Middle frontal gyrus (tissue), 1 donor: Measurements from ENCODE around the gene LINS1.

Experiments
- DNase-seq: peaks from one replicate; pipeline ENCODE4 v3.0.0-alpha.2; 2015; ENCODE audit warnings: low spot score; ENCODE audit errors: extremely low spot score

The LINS1 gene

DNA sequence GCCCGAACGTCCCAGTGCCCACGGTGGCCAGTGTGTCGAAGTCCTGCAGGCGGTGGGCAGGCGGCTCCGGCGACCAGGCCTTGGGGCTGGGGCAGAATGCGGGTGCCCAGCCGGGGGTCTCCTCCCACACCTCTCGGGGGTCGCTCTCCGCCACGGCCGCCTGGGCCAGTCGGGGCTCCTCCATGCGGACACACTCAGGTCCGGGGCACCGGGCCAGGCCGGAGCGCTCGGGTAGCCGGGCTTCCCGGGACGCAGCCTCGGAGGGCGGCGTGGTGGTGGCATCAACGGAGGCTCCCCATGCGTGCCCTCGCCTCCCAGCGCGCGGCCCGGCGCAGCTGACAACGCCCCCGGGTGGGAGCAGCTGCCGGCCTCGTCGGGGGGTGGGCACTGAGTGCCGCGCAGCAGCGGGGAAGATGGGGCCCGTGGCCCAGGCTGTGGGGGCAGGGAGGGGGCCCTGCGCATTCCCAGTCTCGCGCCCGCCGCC, 43.2 kb downstream of the LINS1 start:
- DNase-seq, result no peak

DNA sequence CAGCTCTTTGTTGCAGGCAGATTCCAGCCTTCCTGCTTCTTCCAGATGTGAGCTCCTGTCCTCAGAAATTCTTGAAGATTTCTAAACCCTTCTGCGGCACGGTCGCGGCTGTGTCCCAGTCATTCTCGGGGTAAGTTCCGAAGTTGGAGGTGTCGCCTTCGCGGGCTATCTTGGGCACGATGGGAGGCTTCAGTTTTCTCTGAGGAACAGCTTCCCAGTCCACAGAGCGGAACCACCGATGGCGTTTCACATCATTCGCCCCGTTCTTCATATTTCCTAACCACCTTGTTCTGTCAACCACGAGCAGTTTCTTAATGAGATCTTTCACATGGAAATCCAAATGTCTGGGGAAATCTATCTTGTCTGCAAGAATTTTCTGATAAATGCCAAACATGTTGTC, 48.5 kb downstream of the LINS1 start:
- no peak for DNase-seq

DNA sequence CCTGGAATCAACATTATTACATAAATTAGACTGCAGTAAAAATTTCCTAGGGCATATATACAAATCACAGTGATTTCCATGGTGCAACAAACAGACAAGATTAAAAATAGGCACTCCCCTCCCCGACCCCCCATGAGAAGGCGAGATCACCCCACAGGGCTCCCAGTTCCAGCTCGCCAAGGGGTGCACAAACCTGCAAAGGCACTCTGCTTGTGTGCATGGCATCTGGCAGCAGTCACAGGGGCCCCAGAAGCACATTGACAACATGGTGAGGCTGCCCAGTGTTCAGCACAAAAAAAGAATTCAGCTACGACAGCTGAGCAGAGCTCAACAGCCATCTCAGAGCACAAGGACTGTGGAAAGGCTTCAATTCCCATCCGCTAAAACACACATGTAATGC, 54.0 kb downstream of the LINS1 start:
- no peak for DNase-seq

DNA sequence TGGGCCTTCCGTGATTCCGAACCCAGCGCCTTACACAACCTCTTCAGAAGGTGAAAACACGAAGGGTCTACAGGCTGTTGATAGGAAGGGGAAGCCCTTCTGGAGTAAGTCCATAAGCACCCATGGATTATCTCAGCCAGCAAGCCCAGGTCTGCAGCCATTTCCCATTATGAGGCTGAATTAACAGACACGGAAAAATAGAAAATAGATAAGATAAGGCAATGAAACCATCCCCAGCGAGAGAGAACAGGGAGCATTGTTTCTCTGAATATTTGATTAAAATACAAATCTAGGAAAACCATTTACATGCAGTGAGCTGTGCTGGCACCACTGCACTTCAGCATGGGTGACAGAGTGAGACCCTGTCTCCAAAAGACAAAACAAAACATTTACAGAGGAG, 57.0 kb downstream of the LINS1 start:
- DNase-seq, result no peak

DNA sequence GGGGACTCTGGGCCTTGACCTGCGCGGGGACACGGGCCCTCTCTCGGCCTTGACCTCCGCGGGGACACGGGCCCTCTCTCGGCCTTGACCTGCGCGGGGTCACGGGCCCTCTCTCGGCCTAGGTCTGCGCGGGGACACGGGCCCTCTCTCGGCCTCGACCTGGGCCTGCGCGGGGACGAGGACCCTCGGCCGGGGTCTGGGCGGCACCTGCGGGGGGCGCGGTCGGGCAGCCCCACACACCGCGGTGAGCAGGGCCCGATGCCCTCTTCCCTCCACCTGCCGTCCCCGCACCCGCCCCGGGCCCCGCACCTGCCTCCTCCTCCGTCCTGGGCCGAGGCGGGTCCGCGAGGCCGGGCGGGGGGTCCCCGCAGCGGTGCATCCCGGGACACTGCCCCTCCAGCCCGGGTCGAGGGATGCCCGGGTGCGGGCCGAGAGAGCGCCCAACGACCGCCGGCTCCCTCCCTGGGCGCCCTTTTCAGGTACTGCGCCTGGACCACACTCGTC, 57.6 kb downstream of the LINS1 start:
- no peak for DNase-seq

DNA sequence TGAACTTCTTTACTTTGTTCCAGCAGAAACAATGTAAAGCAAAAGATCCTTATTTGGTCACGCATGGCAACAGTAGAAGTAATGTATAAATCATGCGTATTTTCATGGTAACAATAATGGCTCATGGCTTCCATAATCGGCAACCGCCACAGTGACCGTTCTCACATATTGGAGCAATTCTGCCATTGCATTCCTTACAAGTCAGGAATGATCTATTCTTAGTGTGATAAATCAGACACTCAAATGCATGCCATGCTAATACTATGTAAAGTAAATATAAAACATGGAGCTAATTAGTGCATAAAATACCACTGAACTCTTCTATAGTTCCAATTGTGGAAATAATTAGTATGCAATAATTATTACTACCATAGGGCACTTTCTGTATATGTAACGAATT, 59.7 kb downstream of the LINS1 start:
- DNase-seq, result no peak

DNA sequence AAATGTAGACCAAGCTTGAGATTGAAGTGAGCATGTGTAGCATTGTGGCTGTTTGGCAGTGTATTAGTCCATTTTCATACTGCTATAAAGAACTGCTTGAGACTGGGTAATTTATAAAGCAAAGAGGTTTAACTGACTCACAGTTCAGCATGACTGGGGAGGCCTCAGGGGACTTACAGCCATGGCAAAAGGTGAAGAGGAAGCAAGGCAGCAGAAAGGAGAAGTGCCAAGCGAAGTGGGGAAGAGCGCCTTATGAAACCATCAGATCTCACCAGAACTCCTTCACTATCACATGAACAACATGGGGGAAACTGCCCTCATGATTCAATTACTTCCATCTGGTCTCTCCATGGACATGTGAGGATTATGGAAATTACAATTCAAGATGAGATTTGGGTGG, 64.7 kb downstream of the LINS1 start:
- no peak for DNase-seq

DNA sequence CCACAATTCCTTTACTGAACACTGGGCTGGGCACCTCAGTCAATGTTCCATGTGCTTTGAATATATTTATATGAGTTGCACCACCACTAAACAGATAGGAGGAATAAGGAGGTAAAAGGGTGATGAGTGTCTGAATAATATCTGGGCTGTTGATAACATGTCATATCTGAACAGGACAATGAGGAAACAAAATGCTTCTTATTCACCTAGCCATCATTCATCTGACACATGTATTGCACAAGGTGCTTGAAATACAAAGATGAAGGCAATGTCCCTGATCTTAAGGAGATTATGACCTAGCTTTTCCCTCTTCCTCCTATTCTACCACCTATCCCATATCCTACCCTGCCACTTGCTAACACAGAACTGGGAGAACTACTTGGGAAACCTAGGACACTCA, 65.3 kb downstream of the LINS1 start:
- no peak for DNase-seq

DNA sequence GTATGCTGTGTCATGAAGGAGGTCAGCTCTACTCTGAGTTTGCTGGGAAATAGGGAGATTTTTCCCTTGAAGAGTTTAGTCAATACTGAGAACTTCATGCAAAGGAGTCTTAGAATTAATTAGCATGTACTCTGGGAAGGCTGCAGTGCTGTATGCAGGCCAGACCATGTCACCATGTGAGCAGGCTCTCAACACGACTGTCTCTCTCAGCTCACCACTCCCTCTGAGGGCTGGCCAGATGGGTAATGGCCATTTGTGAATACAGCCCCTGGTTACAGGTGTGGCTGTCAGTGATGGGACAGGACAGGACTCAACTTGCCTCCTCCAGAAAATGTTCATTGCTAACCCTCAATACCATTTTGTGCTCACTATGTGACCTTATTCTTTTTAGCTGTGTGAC, 68.1 kb downstream of the LINS1 start:
- DNase-seq, result no peak

DNA sequence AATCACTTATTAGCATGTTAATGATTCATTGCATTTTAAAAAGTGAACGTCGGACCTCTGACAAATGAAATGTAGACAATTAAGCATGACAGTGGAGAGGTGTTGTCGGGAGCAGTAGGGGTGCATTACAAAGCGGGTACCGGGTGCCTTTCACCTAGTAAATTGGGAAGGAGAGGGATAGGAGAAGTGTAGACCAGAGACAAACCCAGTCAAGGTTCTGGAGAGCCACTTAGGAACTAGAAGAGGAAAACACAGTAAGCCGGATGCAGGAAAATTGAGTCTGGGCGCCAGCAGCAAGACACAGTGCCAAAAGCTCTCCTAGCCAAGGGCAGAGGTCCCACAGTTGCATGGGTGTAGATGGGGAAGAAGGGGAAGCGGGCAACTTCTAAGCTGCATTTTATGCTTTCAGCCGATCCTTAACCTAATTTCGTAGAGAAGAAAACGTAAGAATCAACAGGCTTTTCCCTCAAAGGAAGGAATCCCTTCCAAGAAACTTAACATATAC, 70.1 kb downstream of the LINS1 start:
- DNase-seq, result no peak

DNA sequence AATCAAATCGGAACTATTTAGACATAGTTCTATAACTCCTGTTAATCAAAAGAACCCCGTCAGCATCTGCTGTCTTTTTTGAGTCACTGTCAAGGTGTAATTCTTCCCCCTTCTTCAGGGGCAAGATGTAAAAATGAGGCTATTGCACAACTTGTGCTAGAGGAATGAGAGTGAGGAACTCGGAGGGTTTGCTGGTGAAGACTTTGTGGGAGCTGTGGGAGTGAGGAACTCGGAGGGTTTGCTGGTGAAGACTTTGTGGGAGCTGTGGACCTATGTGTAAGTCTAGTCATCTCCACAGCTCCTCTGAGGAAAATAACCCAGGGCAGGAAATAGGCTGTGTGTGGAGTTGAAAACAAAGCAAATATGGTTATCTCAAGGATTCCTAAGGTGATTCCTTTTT, 70.8 kb downstream of the LINS1 start:
- no peak for DNase-seq

DNA sequence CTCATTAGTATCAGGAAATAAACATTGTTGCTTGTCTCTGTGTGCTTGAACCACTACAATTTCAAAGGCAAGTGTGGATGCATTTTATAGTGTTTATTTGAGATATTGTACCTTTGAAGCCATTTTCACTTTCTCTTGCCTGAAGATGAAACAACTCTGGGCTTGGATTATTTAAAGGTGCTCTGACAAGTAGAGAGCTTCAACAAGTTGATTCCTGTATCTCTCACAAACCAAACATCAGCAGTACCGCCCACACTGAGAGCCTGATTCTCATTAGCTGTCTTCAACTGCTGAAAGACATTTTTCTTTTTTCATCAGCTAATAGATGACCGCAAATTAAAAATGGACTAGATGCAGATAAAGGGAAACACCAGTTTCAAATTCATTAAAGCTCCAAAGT, 72.4 kb downstream of the LINS1 start:
- no peak for DNase-seq

DNA sequence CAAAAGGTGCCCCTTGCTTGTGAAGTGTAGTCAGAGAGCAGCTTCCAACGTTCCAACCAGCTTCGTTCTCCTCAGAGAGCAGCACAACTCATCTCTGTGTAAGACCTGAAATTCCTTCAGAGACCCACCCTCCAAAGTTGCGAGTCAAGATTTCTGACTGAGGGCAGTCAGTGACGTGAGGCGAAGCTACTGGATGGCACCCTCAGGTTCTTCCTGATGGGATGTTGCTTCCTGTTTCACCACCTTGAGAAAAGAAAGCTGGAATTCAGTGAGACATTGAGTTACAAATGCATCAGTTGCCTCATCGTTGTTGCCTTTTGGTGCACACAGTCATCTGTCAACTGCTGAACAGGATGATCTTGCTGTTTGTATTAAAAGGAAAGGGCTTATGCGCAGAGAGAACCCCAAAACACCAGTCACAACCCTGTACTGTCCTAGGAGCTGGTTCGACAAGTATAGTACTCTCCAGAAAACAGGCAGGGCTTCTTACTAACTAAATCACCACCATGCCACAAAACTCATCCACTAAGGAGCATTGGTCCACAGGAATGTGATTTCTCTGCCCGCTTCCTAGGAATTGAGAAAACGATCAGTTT, 73.1 kb downstream of the LINS1 start, which contains the start of gene CERS3:
TSS of gene CERS3 (minus strand) at position 118 of the 596 bp plus-strand sequence. CDS start 27,101 bp downstream, outside the sequence.
- DNase-seq, result no peak

DNA sequence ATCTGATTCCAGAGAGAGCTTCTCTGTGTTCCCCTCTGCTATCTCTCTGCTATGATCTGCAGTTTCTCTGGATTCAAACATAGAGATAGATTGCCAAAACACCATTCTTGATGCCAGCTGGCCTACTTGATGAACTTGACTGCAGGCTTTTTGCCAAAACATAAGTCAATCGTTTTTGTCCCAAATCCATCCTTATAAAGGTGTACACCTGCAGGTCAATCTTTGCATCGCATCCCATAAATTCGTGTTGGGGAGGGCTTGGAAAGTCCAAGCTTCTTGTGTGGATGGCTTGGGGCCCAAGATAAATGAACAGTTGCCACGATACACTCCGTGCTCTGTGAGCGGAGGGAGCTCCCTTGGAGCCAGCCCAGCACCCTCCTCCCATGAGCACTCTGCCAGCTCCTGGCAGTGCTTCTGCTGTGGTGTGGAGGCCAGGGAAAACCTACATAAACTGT, 75.9 kb downstream of the LINS1 start:
- DNase-seq, result peak; percentile 18

DNA sequence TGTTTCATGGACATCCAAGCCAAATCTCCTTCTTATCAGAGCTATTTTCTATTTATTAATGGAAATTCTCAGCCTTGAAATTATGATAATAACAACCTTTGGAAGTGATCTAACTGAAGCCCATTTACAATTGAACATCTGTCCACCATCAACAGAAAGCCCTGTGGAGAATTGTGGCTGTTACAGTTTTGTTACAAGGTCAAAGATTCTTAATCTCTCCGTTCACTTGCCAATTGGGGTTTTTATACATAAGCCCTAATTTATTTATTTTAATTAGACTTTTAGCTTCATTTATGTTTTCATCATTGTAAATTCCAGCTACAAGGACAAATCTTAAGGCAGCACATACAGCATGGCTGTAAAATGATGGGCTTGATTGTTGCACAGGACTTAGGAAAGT, 76.5 kb downstream of the LINS1 start:
- no peak for DNase-seq

DNA sequence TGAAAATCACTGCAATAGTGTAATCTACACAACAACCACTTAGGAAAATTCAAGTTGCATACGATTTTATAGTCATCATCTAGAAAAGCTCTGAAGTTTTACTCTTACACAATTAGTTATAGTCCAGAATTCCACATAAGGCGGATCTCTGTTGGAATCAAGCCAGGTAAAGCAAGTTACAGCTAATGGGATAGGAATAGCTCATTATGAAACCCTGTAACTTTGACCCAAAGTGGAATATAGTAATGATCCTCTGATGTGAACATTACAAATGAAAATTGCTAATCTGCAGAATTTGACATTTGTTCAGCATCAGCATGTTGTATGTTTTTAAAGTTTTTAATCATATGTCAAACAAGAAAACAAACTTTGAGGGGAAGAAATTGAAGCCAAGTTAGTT, 77.7 kb downstream of the LINS1 start:
- no peak for DNase-seq

DNA sequence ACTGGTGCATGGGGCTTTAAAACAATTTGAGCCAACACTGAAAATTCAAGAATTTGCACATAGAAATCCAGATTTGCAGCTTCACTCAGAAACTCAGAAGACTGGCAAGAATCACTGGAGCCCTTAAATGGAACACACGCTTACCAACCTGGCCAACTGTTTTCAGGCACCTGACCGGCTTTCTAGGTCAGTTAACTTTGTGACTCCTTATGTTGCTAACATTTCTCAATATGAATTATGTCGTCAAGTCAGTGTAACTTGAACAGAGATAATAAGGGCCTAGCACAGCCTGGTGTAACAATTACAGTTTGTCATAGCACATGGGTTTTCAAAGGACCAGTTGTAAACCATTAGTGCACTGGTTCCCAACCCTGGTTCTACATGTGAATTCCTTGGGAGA, 80.1 kb downstream of the LINS1 start:
- no peak for DNase-seq

DNA sequence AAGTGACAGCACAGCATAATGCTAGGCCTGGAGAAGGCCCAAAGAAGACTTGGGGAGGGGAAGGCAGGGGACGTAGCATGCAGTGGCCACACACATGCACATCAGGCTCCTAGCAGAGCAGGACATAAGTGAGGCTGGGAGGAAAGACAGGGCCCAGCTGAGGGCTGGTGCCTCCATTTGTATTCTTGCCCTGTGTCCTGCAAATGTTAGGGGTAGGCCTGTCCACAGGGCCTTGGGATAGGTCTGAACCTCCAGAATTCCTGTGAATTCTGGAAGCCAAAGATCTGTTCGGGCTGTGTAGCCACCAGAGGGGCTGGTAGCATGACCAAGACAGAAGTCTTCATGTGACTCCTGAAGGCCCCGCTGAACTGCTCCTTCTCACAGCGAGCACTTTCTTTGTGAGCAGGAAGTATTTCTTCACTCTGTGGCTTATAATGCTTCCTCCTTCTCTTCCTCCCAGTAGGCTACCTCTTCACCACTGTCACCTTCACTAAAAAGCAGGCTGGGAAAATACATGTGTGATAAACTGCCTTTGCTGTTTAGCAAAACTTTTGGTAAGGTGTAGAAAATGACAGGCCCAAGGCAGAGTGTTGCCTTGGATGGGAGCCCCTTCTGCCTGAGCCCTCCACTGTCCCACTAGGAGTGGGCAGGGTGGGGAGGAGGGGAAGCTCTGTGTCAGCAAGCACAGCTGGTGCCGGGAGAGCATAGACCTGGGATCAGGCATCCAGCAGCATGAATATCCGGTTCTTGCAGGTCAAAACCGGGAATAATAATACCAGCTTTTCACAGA, 81.7 kb downstream of the LINS1 start:
- DNase-seq, result no peak

DNA sequence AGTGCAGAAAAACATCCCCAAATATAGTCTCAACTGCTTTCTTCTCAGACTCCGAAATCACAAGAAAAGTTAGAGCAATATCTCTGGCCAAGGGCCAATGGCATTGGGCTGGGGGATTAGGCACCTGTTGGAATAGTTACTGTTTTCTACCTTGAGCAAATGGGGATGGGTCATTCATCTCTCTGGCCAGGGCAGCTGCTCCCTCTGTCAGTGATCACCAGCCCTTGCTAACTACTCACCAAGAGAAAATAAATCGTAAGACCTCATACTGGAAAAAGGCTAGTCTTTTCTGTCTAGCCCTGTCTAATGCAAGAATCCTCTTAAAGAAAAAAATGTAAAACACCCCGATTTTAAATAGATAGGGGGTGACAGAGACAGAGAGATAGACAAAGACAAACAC, 84.1 kb downstream of the LINS1 start:
- DNase-seq, result no peak
